GM12891 (cell line): ENCODE data around the gene OTOS.

Experiments used
- DNase-seq: peaks from one replicate; pipeline ENCODE4 v3.0.0; 2011; ENCODE audit warnings: low spot score; ENCODE audit not compliant: insufficient read length
- FAIRE-seq: peaks from 2 replicates; lab custom pipeline; 2011; peaks lifted over from hg19 to GRCh38; lab: Jason Lieb, UNC
- PAX5 ChIP-seq: IDR thresholded peaks from 2 replicates; pipeline ENCODE4 v1.6.1; 2011; ENCODE audit warnings: low read length, moderate library complexity, mild to moderate bottlenecking; ENCODE audit not compliant: insufficient read depth, severe bottlenecking
- POLR2A ChIP-seq: IDR thresholded peaks from 2 replicates; pipeline ENCODE4 v1.6.1; 2011; ENCODE audit warnings: low read depth, low read length, control low read depth
- POLR2AphosphoS5 ChIP-seq: IDR thresholded peaks from 2 replicates; pipeline ENCODE4 v1.6.1; 2011; ENCODE audit warnings: low read depth, low read length, control low read depth
- POU2F2 ChIP-seq: IDR thresholded peaks from 2 replicates; pipeline ENCODE4 v1.6.1; 2011; ENCODE audit warnings: low read depth, mild to moderate bottlenecking, control low read depth, low read length, moderate library complexity
- SPI1 ChIP-seq: IDR thresholded peaks from 2 replicates; pipeline ENCODE4 v1.6.1; 2011; ENCODE audit warnings: low read depth, low read length, control low read depth
- TAF1 ChIP-seq: IDR thresholded peaks from 2 replicates; pipeline ENCODE4 v1.6.1; 2011; ENCODE audit warnings: low read depth, low read length, control low read depth

OTOS gene

DNA sequence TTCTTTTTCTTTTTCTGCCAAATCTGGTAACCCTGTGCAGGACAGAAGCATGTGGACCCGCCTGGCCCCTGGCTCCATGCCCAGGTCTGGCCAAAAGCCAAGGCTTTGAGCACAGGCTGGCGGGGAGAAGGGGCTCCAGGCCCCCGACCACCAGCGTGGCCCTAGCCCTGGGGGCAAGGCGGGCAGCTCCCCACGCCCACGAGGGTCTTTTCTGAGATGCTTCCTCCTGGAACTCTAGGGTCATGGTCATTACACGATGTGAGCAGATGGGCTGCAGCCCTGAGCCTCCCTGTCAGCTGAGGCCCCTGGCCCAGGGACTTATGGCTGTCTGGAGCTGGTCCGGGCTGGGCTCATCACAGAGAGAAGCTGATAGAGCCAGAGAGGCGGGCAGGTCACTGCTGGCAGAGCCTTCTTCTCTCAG lies 5.7 kb upstream of the OTOS start:
- no peak for TF ChIP-seq TAF1
- no peak for TF ChIP-seq POLR2AphosphoS5
- no peak for TF ChIP-seq POU2F2
- no peak for TF ChIP-seq PAX5
- no peak for TF ChIP-seq POLR2A
- TF ChIP-seq SPI1, result no peak
- FAIRE-seq, result no peak

DNA sequence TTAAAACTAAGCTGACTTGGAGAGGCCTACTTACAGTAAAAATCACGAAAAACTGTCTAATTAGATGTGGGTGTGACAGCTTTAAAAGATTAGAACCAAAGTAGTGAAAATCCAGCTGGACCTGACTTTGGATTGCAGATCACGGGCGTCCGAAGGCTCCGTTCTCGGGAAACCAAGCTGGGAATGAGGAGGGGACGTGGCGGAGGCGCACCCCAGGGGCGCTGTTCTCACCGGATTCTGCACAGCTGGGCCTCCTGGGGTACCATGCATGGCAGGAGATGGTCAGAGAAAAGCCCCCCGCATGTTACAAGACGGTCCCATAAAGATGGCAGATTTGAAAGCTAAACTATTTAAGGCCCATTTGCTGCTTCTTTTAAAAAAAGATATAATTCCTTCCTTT lies 5.0 kb upstream of the OTOS start:
- FAIRE-seq (no peak), DNase-seq (no peak)
- no peak for TF ChIP-seq POU2F2
- no peak for TF ChIP-seq SPI1
- TF ChIP-seq PAX5, result no peak
- no peak for TF ChIP-seq POLR2A
- TF ChIP-seq POLR2AphosphoS5, result no peak
- TF ChIP-seq TAF1, result no peak

More for the DNA sequence above, 5.7 kb upstream of the OTOS start:
- no peak for DNase-seq

DNA sequence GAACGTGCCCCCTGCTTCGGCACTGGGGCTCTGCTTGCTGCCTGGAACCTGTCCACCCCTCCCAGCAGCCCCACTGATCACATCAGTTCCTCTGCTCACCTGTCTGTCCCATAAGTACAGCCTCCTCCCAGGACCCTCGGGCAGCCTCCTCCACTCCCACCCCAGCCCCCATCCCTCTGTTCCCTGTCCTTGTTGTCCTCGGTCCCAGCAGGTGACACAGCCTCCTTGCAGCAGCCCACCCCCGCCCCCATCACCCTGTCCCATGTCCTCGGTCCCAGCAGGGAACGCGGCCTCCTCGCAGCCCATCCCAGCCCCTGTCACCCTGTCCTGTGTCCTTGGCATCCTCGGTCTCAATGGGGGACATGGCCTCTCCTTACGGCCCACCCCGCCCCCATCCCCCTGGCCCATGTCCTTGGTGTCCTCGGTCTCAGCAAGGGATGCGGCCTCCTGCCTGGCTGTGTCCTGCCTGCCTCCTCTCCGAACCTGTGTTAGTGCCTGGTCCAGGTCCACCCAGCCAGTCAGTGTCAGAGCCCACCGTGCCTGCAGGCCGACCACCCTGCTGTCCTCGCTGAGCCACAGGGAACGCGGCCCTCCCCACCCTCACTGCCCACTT lies 4.3 kb upstream of the OTOS start:
- TF ChIP-seq POU2F2, result no peak
- TF ChIP-seq TAF1, result no peak
- no peak for TF ChIP-seq POLR2A
- TF ChIP-seq SPI1, result no peak
- no peak for TF ChIP-seq PAX5
- no peak for TF ChIP-seq POLR2AphosphoS5
- FAIRE-seq (no peak), DNase-seq (no peak)

DNA sequence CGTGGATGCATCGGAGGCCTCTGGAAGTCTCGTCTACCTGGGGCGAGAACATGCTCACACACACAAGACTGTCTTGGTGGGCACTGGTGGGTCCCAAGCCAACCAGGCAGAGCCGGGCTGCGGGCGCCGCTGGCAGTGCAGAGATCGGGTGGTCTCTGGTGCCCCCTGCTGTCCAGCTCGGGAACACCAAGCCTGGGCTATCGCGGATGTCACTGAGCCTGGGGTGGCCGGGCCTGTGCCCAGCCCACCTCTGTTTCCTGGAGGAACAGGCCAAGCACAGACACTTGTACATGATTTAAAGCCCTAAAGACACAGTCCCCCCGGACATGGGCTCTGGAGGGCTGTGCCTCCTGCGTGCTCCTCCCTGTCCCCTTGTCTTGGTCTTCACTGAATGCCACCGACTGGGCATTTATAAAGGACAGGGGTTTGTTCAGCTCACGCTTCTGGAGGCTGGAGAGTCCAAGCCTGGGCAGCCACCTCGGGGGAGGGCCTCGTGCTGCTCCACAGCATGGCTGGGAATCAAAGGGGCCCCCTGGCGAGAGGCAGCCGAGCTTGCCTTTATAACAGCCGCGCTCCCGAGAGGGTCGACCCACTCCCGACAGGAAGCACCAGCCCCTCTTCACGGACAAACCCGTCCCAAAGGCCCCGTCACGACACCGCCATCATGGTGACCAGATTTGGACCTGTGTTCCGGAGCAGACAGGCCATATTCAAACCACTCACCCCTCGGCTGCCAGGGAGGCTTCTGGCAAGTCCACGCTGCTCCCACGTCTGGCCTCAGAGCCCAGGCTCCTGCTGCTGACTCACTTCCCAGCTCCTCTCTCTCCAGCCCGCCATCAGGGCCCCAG lies 3.6 kb upstream of the OTOS start:
- peak; percentile 94 for FAIRE-seq
- peak; percentile 94 for DNase-seq
- TF ChIP-seq POU2F2 (no peak), POLR2AphosphoS5 (no peak), TAF1 (no peak), SPI1 (no peak), PAX5 (no peak), POLR2A (no peak)

DNA sequence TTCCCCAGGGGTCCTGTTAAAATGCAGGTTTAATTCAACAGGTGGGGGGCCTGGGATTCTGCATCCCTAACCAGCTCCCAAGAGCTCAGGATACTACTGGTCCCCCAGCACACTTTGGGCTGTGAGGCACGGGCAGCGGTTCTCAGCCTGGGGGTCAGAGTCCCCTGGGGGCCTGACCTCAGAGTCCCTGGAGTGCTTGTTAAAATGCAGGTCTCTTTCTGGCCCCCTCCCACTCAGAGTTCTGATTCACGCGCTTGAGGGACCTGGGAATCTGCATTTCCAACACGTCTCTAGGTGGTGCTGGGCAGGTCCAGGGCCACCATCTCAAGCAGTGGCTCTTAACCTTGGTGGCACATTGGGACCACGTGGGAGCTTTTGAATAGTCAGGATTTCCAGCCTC lies 2.8 kb upstream of the OTOS start:
- no peak for FAIRE-seq
- DNase-seq, result no peak
- TF ChIP-seq SPI1 (no peak), TAF1 (no peak), POLR2AphosphoS5 (no peak), POLR2A (no peak), POU2F2 (no peak), PAX5 (no peak)

DNA sequence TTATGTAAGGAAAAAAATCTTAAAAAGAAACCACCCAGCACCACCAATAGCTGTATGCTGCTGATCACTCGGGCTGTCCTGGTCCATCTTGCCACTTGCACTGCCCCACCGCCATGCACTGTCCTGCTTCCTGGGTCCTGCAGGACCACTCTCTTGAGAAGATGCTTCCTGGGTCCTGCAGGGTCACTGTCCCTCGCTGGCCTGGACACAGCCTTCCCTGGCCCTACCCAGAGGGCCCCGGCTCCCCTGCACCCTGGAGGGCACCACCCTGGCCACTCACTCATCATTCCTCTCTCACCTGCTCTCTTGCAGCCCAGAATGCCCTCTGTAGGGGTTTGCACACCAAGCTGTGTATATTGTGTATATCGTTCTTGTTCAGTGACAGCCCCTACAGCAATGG lies 2.4 kb upstream of the OTOS start:
- DNase-seq (no peak), FAIRE-seq (no peak)
- no peak for TF ChIP-seq PAX5
- no peak for TF ChIP-seq POLR2A
- no peak for TF ChIP-seq POLR2AphosphoS5
- TF ChIP-seq SPI1, result no peak
- no peak for TF ChIP-seq TAF1
- no peak for TF ChIP-seq POU2F2

DNA sequence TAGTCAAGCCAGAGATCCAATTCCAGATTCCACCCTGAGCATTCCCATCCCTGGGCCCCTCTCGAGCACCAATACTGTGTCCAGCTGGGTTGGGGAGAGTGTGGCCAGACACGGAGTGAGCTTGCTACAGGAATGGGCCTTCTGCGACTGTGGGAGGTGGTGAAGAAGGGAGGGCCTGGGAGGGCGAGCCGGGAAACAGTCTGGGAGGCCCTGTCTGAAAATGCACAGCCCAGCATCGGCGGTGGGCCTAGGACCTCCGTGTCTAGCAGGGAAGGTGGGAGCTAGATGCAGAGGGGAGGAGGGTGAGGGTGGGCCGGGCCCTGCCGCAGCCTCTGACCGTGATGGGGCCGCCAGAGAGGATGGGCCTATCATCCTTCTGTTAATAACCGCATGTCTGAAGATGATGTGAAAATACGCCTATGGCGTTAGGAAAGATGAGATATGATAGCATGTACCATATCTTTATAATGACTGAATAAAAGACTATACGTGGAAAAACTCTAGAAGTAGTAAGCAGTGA lies 1.9 kb upstream of the OTOS start:
- FAIRE-seq, result no peak
- no peak for DNase-seq
- TF ChIP-seq POLR2A (no peak), PAX5 (no peak), POU2F2 (no peak), POLR2AphosphoS5 (no peak)

DNA sequence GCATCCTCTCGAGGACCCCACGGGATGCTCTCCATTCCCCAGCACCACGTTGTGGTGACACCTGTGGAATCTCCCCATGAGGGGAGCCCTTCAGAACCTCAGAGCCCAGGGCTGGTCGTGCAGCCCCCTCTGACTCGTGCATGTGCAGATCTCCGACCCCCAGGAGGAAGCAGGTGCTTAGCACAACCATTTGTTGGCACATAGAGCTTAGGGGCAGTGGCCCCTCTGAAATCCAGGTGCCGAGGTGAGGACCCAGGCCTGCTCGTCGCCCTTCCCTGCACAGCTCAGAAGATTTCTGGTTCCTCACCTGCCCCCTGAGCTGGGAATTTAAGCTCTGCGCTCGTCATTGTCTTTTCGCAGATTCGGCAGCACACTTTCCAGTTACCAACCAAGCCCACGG lies 1.3 kb upstream of the OTOS start:
- FAIRE-seq (no peak), DNase-seq (no peak)
- TF ChIP-seq SPI1, result no peak
- no peak for TF ChIP-seq POU2F2
- no peak for TF ChIP-seq PAX5
- no peak for TF ChIP-seq TAF1
- no peak for TF ChIP-seq POLR2AphosphoS5
- no peak for TF ChIP-seq POLR2A

DNA sequence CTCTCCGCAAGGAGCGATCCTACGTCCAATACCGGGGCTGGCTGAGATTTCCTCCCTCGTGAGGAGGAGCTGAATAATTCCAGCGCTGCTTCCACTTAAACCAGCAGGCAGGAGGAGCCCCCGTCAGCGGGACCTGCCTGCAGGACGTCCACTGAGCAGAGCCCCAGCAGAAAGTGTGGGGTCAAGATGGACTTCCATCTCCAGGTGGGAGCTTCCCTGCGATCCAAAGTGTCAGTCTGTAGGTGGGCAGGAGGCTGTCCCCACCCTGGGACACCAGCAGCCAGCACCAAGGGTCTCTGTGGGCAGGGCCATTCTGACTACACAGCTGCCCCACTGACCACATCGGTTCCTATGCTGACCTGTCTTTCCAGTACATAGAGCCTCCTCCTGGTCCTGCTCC lies 462 bp upstream of the OTOS start:
- DNase-seq (no peak), FAIRE-seq (no peak)
- TF ChIP-seq SPI1, result no peak
- TF ChIP-seq TAF1, result no peak
- no peak for TF ChIP-seq POU2F2
- TF ChIP-seq PAX5, result no peak
- TF ChIP-seq POLR2A, result no peak
- TF ChIP-seq POLR2AphosphoS5, result no peak

DNA sequence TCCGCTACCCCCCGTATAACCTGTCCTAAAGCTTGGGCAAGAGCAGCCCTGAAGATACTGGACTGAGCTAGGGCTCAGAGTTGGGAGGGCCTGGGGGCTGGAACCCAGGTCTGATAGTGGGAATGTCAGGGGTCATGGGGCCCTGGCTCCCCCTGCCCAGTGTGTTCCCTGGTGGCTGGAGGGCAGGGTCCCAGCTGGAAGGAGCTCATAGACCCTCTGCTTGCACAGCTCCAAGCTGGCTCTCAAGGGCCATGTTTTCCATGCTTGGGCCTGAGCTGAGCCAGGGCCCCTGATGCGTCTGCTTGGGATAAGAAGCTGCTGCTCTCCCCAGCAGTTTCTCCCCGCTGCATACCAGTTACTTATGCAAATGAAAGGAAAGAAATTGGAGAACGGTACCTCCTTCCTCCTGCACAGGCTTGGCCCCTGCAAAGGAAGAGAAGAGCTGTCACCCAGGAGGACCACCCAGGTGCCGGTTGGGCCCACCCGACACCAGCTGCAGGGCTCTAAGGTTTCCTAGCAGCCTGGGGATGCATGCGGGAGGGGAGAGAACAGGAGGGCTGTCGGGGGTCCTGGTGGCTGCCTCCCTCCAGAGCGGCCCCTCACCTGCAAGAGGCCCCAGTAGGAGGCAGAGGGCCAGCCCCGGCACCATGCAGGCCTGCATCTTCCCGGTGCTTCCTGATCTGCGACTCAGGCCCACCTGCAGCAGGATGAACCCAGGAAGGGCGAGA lies 628 bp downstream of the OTOS start:
- FAIRE-seq (no peak), DNase-seq (no peak)
- TF ChIP-seq SPI1 (no peak), POU2F2 (no peak), PAX5 (no peak), TAF1 (no peak), POLR2A (no peak), POLR2AphosphoS5 (no peak)
